ENCODE results near the gene GGCT. TPM values are rescaled to one million over a fixed set of nuclear protein-coding genes. Genes with fewer than 3 reads are reported as not detected.
"Not testable (repeated sequence)": the region's sequence is repeated elsewhere in the genome, so short reads cannot be mapped to it uniquely, and the experiment has no call there.

Gene GGCT
- total RNA-seq, 1 donor from 2014 or later = 18.9 TPM

- Histone ChIP-seq H3K27me3 (ENCODE audit: low read depth) (no peaks in the 10 kb centered on the region), H3K4me3 (no peak overlapping the region), H3K9me3 (replicated peaks) (no peaks in the 10 kb centered on the region), H3K4me1 (peaks cover 8% of the 10 kb centered on the region), H3K36me3 (peaks cover 3% of the 10 kb centered on the region), H3K27ac (replicated peaks) (no peak overlapping the region)
- TF ChIP-seq CTCF (IDR thresholded peaks at IDR 0.05; ENCODE audit: borderline replicate concordance) = no peak
- intact Hi-C loops (cut with micrococcal nuclease) = no loop called here
- no peak for DNase-seq
Observed at GRCh38 chr7:30531286-30531685, 26.7 kb upstream of the GGCT start.

GRCh38 chr7:30530373-30530772, 25.7 kb upstream of the GGCT start:
- no peak overlapping the region for H3K4me3 ChIP-seq
- no peaks in the 10 kb centered on the region for H3K9me3 ChIP-seq (replicated peaks)
- no peak for TF ChIP-seq CTCF (IDR thresholded peaks at IDR 0.05; ENCODE audit: borderline replicate concordance)
- peaks cover 3% of the 10 kb centered on the region for H3K36me3 ChIP-seq
- peaks cover 8% of the 10 kb centered on the region for H3K4me1 ChIP-seq
- intact Hi-C loops (cut with micrococcal nuclease) = no loop called here
- no peak overlapping the region for H3K27ac ChIP-seq (replicated peaks)
- no peak for DNase-seq
- no peaks in the 10 kb centered on the region for H3K27me3 ChIP-seq (ENCODE audit: low read depth)

GRCh38 chr7:30528779-30529178, 24.1 kb upstream of the GGCT start:
- intact Hi-C loops (cut with micrococcal nuclease) = no loop called here
- Histone ChIP-seq H3K27ac (replicated peaks) (no peak overlapping the region), H3K4me1 (peaks cover 1% of the 10 kb centered on the region), H3K27me3 (ENCODE audit: low read depth) (no peaks in the 10 kb centered on the region), H3K4me3 (no peak overlapping the region), H3K36me3 (peaks cover 6% of the 10 kb centered on the region), H3K9me3 (replicated peaks) (no peaks in the 10 kb centered on the region)
- no peak for TF ChIP-seq CTCF (IDR thresholded peaks at IDR 0.05; ENCODE audit: borderline replicate concordance)
- no peak for DNase-seq

GRCh38 chr7:30527297-30527696, 22.7 kb upstream of the GGCT start:
- intact Hi-C loops (cut with micrococcal nuclease); H3K4me3 ChIP-seq; DNase-seq: not testable (repeated sequence)

GRCh38 chr7:30526163-30526562, 21.5 kb upstream of the GGCT start:
- no peak for DNase-seq
- Histone ChIP-seq H3K4me3 (no peak overlapping the region), H3K9me3 (replicated peaks) (no peaks in the 10 kb centered on the region), H3K36me3 (peaks cover 12% of the 10 kb centered on the region), H3K4me1 (peaks cover 9% of the 10 kb centered on the region), H3K27ac (replicated peaks) (no peak overlapping the region), H3K27me3 (ENCODE audit: low read depth) (no peaks in the 10 kb centered on the region)
- intact Hi-C loops (cut with micrococcal nuclease) = no loop called here
- TF ChIP-seq CTCF (IDR thresholded peaks at IDR 0.05; ENCODE audit: borderline replicate concordance) = no peak

More at GRCh38 chr7:30527297-30527696, 22.7 kb upstream of the GGCT start:
- peaks cover 12% of the 10 kb centered on the region for H3K36me3 ChIP-seq
- not testable (repeated sequence) for H3K27me3 ChIP-seq (ENCODE audit: low read depth); H3K4me1 ChIP-seq; H3K9me3 ChIP-seq (replicated peaks); H3K27ac ChIP-seq (replicated peaks)

- H3K27ac ChIP-seq (replicated peaks) = no peak overlapping the region
- no peaks in the 10 kb centered on the region for H3K9me3 ChIP-seq (replicated peaks)
- DNase-seq = no peak
- H3K4me1 ChIP-seq = peaks cover 14% of the 10 kb centered on the region
- intact Hi-C loops (cut with micrococcal nuclease) = no loop called here
- no peak for TF ChIP-seq CTCF (IDR thresholded peaks at IDR 0.05; ENCODE audit: borderline replicate concordance)
- H3K4me3 ChIP-seq = no peak overlapping the region
- H3K27me3 ChIP-seq (ENCODE audit: low read depth) = no peaks in the 10 kb centered on the region
- H3K36me3 ChIP-seq = peaks cover 12% of the 10 kb centered on the region
Observed at GRCh38 chr7:30525429-30525828, 20.8 kb upstream of the GGCT start.
